ENCODE measurements around the gene ENTREP3.
"Not testable (repeated sequence)": the region's sequence is repeated elsewhere in the genome, so short reads cannot be mapped to it uniquely, and the experiment has no call there.

Gene ENTREP3

GRCh38 chr1:155250633-155251449, 4.4 kb downstream of the ENTREP3 start:
- DNase-seq = peak; percentile 25 to 78

- DNase-seq = no peak
These were observed 5.0 kb downstream of the ENTREP3 start for GRCh38 chr1:155250246-155250632.

- DNase-seq = no peak
These were observed 7.4 kb downstream of the ENTREP3 start for GRCh38 chr1:155247667-155248553.

- DNase-seq = not testable (repeated sequence)
These were observed 8.5 kb downstream of the ENTREP3 start for GRCh38 chr1:155246796-155247195.

- DNase-seq = no peak
These were observed 10.1 kb downstream of the ENTREP3 start for GRCh38 chr1:155245163-155245524.

GRCh38 chr1:155244368-155245162, 10.7 kb downstream of the ENTREP3 start:
- DNase-seq = peak; percentile 97 to 100

- no peak for DNase-seq
These were observed 12.4 kb downstream of the ENTREP3 start for GRCh38 chr1:155242805-155243358.

GRCh38 chr1:155241841-155242264, 13.4 kb downstream of the ENTREP3 start:
- DNase-seq = no peak

- peak; percentile 46 to 48 for DNase-seq
These were observed 14.1 kb downstream of the ENTREP3 start for GRCh38 chr1:155241069-155241679.

GRCh38 chr1:155236451-155236850, 18.8 kb downstream of the ENTREP3 start:
- DNase-seq = no peak

GRCh38 chr1:155235375-155235774, 19.9 kb downstream of the ENTREP3 start:
- not testable (repeated sequence) for DNase-seq

GRCh38 chr1:155233502-155233901, 21.8 kb downstream of the ENTREP3 start:
- DNase-seq = not testable (repeated sequence)

- DNase-seq = not testable (repeated sequence)
These were observed 23.0 kb downstream of the ENTREP3 start for GRCh38 chr1:155232001-155232978.

GRCh38 chr1:155231302-155231701, 24.0 kb downstream of the ENTREP3 start:
- DNase-seq = not testable (repeated sequence)

GRCh38 chr1:155228096-155228427, 27.2 kb downstream of the ENTREP3 start:
- no peak for DNase-seq

GRCh38 chr1:155227261-155228095, 27.8 kb downstream of the ENTREP3 start:
- DNase-seq = peak; percentile 84 to 91

GRCh38 chr1:155226910-155227260, 28.4 kb downstream of the ENTREP3 start:
- DNase-seq = no peak

- no peak for DNase-seq
These were observed 28.9 kb downstream of the ENTREP3 start for GRCh38 chr1:155226188-155226909.

GRCh38 chr1:155225404-155225759, 29.9 kb downstream of the ENTREP3 start:
- not testable (repeated sequence) for DNase-seq
